KMS-11 (cell line): ENCODE measurements around the gene LCN12.

Source experiments
- H2AFZ ChIP-seq: fragments of 200-600 bp; sonication (generic); 2 replicates; pipeline ENCODE4 v1.6.1; 2016; ENCODE audit warnings: antibody characterized with exemption, mixed run types, low read depth
- H3K27ac ChIP-seq: fragments of 200-600 bp; sonication (generic); 2 replicates; pipeline ENCODE4 v1.6.1; 2016; ENCODE audit warnings: mild to moderate bottlenecking, mixed run types
- H3K27me3 ChIP-seq: fragments of 200-600 bp; sonication (generic); 2 replicates; pipeline ENCODE4 v1.6.1; 2017; ENCODE audit warnings: mild to moderate bottlenecking, low read depth, mixed run types, moderate library complexity; ENCODE audit not compliant: insufficient read depth
- H3K36me3 ChIP-seq: fragments of 200-600 bp; sonication (generic); 2 replicates; pipeline ENCODE4 v1.6.1; 2017; ENCODE audit warnings: mild to moderate bottlenecking, mixed run types; ENCODE audit not compliant: insufficient read depth
- H3K4me1 ChIP-seq: fragments of 200-600 bp; sonication (generic); 2 replicates; pipeline ENCODE4 v1.6.1; 2016; ENCODE audit warnings: mild to moderate bottlenecking, low read depth, mixed run types; ENCODE audit not compliant: poor library complexity, severe bottlenecking
- H3K4me2 ChIP-seq: fragments of 200-600 bp; sonication (generic); 2 replicates; pipeline ENCODE4 v1.7.0; 2016; ENCODE audit warnings: mild to moderate bottlenecking, mixed run types
- H3K4me3 ChIP-seq: fragments of 200-600 bp; sonication (generic); IDR thresholded peaks from 2 replicates; pipeline ENCODE4 v1.6.1; 2017; ENCODE audit warnings: low read depth, low read length, mixed read lengths; ENCODE audit not compliant: insufficient read depth
- H3K79me2 ChIP-seq: fragments of 200-600 bp; sonication (generic); 2 replicates; pipeline ENCODE4 v1.6.1; 2016; ENCODE audit warnings: low read depth, mixed run types; ENCODE audit not compliant: insufficient read depth
- H3K9ac ChIP-seq: fragments of 200-600 bp; sonication (generic); 2 replicates; pipeline ENCODE4 v1.6.1; 2016; ENCODE audit warnings: mild to moderate bottlenecking, mixed run types
- H4K20me1 ChIP-seq: fragments of 200-600 bp; sonication (generic); 2 replicates; pipeline ENCODE4 v1.6.1; 2016; ENCODE audit warnings: mild to moderate bottlenecking, mixed run types; ENCODE audit not compliant: insufficient read depth
- TF ChIP-seq, protein P1 (sequence below): fragments of 200-600 bp; sonication (generic); conservative IDR thresholded peaks from 2 replicates; pipeline ENCODE4 v1.6.1; 2017; ENCODE audit warnings: low read depth, mild to moderate bottlenecking, antibody characterized with exemption, low read length, moderate library complexity, mixed read lengths

LCN12 gene

DNA sequence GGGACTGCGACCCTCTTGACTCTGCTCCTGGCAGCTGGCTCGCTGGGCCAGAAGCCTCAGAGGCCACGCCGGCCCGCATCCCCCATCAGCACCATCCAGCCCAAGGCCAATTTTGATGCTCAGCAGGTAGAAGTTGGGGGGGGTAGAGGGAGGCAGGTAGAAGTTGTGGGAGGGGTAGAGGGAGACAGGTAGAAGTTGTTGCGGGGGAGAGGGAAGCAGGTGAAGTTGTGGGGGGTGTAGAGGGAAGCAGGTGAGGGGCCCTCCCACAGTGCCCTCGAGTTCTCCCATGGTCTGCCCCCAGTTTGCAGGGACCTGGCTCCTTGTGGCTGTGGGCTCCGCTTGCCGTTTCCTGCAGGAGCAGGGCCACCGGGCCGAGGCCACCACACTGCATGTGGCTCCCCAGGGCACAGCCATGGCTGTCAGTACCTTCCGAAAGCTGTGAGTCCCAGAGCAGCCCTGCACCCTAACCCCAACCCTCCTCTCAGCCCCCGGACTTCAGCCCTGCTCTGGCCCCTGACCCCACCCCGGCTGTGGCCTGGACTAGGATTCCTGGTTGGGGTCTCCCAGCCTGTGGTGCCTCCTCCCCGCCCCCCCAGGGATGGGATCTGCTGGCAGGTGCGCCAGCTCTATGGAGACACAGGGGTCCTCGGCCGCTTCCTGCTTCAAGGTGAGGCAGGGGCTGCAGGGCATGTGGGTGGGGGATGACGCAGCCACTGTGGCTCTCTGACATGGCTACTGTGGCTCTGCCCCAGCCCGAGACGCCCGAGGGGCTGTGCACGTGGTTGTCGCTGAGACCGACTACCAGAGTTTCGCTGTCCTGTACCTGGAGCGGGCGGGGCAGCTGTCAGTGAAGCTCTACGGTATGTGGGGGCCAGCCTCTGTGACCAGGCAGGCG, 6.5 kb upstream of the LCN12 start:
- no peak overlapping the region for H2AFZ ChIP-seq
- no peaks in the 10 kb centered on the region for H4K20me1 ChIP-seq
- TF ChIP-seq, protein P1, sequence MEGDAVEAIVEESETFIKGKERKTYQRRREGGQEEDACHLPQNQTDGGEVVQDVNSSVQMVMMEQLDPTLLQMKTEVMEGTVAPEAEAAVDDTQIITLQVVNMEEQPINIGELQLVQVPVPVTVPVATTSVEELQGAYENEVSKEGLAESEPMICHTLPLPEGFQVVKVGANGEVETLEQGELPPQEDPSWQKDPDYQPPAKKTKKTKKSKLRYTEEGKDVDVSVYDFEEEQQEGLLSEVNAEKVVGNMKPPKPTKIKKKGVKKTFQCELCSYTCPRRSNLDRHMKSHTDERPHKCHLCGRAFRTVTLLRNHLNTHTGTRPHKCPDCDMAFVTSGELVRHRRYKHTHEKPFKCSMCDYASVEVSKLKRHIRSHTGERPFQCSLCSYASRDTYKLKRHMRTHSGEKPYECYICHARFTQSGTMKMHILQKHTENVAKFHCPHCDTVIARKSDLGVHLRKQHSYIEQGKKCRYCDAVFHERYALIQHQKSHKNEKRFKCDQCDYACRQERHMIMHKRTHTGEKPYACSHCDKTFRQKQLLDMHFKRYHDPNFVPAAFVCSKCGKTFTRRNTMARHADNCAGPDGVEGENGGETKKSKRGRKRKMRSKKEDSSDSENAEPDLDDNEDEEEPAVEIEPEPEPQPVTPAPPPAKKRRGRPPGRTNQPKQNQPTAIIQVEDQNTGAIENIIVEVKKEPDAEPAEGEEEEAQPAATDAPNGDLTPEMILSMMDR: no peak
- no peak overlapping the region for H3K9ac ChIP-seq
- peaks cover 3% of the 10 kb centered on the region; the same call in 1 of the 2 replicates for H3K36me3 ChIP-seq
- peaks cover 18% of the 10 kb centered on the region; the same call in 1 of the 2 replicates for H3K79me2 ChIP-seq
- H3K4me1 ChIP-seq: peaks cover 20% of the 10 kb centered on the region
- H3K27me3 ChIP-seq: no peaks in the 10 kb centered on the region
- no peak overlapping the region for H3K4me3 ChIP-seq
- H3K27ac ChIP-seq: no peak overlapping the region
- H3K4me2 ChIP-seq: no peak overlapping the region

DNA sequence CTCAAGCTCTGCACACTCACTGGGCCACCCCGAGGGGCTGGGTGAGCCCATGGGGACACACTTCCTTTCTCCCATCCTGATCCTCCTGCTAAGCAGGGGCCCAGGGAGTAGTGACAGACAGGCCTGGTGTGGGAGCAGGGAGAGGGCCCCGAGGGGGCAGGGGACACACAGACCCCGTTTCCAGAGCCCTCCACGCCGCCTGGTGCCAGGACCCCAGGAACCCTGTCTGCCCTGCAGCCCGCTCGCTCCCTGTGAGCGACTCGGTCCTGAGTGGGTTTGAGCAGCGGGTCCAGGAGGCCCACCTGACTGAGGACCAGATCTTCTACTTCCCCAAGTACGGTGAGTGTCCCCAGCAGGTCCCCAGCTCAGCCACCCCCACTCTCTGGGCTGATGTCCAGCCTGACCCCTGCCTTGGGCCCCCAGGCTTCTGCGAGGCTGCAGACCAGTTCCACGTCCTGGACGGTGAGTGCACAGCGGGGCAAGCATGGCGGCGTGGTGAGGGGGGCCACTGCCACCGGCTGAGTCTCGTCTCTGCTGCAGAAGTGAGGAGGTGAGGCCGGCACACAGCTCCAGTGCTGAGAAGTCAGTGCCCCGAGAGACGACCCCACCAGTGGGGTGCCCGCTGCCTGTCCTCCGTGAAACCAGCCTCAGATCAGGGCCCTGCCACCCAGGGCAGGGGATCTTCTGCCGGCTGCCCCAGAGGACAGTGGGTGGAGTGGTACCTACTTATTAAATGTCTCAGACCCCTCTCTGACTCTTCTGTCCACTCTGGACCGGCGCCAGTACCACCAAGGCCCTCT, 5.6 kb upstream of the LCN12 start:
- no peaks in the 10 kb centered on the region for H3K27me3 ChIP-seq
- no peak overlapping the region for H3K4me3 ChIP-seq
- H3K4me1 ChIP-seq: peaks cover 21% of the 10 kb centered on the region
- no peak overlapping the region for H2AFZ ChIP-seq
- H3K4me2 ChIP-seq: no peak overlapping the region
- H3K9ac ChIP-seq: no peak overlapping the region
- H3K27ac ChIP-seq: no peak overlapping the region
- H4K20me1 ChIP-seq: no peaks in the 10 kb centered on the region
- no peaks in the 10 kb centered on the region for H3K36me3 ChIP-seq
- peaks cover 18% of the 10 kb centered on the region; the same call in 1 of the 2 replicates for H3K79me2 ChIP-seq
- TF ChIP-seq, protein P1: no peak

DNA sequence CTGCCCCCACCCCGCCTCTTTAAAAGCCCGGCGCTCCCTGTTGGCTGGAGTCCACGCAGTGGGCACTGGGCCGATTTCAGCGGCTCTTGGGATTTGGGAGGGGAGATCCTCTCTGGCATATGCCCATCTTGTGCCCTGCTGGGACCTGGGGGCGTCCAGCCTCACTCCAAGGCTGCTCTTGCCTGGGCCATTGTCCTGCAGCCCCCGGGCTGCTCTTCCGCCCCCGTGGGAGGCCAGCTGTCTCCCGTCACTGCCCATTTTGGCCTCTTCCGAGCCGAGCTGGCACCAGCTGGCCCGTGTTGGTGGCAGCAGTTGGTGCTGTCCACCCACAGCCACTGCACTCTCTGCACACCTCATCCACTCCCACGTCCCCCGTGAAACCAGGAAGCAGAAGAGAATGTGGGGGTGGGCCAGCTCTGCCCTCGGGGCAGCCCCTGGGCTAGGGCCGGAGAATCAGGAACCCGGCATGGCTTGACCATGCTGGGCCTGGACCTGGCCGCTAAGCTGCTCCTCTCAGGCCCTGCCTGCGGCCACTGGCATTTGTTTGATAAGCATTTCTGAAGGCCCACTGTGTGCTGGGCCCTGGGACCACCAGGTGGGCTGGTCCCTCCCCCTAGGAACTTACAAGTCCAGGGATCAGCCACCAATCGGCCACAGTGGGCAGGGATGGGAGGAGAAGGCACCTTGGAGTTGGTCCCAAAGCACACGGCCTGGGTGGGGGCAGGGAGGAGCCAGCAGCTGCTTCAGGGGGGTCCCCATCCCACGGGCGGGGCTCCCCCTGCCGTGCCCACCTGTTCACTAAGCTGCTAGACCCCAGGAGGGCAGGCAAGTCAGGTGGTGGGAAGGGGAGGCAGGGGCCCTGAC, 4.8 kb upstream of the LCN12 start:
- H3K4me1 ChIP-seq: peaks cover 21% of the 10 kb centered on the region

More for the DNA sequence above, 4.8 kb upstream of the LCN12 start:
- TF ChIP-seq, protein P1: no peak
- no peak overlapping the region for H3K9ac ChIP-seq
- no peak overlapping the region for H3K27ac ChIP-seq
- no peaks in the 10 kb centered on the region for H3K36me3 ChIP-seq
- peaks cover 17% of the 10 kb centered on the region; the same call in 1 of the 2 replicates for H3K79me2 ChIP-seq
- no peak overlapping the region for H3K4me3 ChIP-seq
- H4K20me1 ChIP-seq: no peaks in the 10 kb centered on the region
- no peaks in the 10 kb centered on the region for H3K27me3 ChIP-seq
- no peak overlapping the region for H2AFZ ChIP-seq
- no peak overlapping the region for H3K4me2 ChIP-seq
